ENCODE results near the gene RNF144A. TPM values are rescaled to one million over a fixed set of nuclear protein-coding genes. Genes with fewer than 3 reads are reported as not detected.

RNF144A gene
- total RNA-seq, 1 experiment from 2014 or later, result 9.5 TPM

GRCh38 chr2:6921321-6921922 lies 4.2 kb downstream of the RNF144A start:
- BruUV-seq (replicated peaks), result no TSS peak
- Histone ChIP-seq H3K4me2 (ENCODE audit: low read length) (no peak overlapping the region), H3K27me3 (ENCODE audit: low read length) (no peaks in the 10 kb centered on the region), H3K36me3 (ENCODE audit: low read depth, low read length) (no peaks in the 10 kb centered on the region), H3K4me1 (ENCODE audit: insufficient read depth, low read length) (peaks cover 37% of the 10 kb centered on the region), H4K20me1 (ENCODE audit: low read length) (peaks cover 11% of the 10 kb centered on the region; the same call in 1 of the 2 replicates), H3K9ac (ENCODE audit: low read length) (peak overlapping the region; percentile 1; the same call in 1 of the 2 replicates), H3K27ac (ENCODE audit: low read length) (peak overlapping the region; percentile 12; the same call in 1 of the 2 replicates), H3K9me2 (replicated peaks; ENCODE audit: low read length) (no peaks in the 10 kb centered on the region), H3K4me3 (ENCODE audit: low read length) (no peak overlapping the region), H3F3A (ENCODE audit: low read length, unreplicated experiment) (no peaks in the 10 kb centered on the region), H3K9me3 (ENCODE audit: low read length) (no peaks in the 10 kb centered on the region), H2AFZ (ENCODE audit: low read length) (no peak overlapping the region), H3K79me2 (ENCODE audit: low read length) (peaks cover 19% of the 10 kb centered on the region)
- DNase-seq (no peak), ATAC-seq (no peak)
- no peak for TF ChIP-seq EZH2phosphoT487 (IDR thresholded peaks at IDR 0.05; ENCODE audit: borderline replicate concordance, low read length)
- ChIA-PET CTCF (no interaction called here), POLR2A (ENCODE audit: unreplicated experiment) (interaction anchor here (0.6 kb wide), 1 partner anchor 1216 kb away, joined by 3 read pairs; no protein-coding TSS in a partner anchor)
- intact Hi-C loops (cut with micrococcal nuclease), result no loop called here

DNA sequence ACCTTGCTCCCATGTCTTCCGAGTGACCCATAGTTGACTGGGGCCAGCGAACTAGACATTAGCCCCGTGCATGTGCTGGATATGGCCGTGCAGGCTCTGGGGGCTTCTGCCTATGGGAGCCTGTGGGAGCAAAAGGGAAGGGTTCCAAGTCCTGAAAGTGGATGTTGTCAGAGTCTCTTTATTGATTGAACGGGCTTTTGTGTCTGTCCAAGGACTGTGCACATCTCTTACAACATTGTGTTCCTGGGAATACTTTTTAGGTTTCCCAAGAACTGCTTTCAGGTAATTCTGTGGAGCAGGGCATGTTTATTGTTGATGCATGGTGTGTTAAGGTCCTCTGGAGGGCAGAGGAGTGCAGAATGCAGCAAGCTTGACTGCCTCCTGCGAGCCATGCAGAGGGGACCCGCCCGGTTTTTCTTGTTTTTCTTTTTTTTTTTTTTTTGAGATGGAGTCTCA lies 5.0 kb downstream of the RNF144A start:
- intact Hi-C loops (cut with micrococcal nuclease), result no loop called here
- no peaks in the 10 kb centered on the region for H3K9me3 ChIP-seq (ENCODE audit: low read length)
- H3F3A ChIP-seq (ENCODE audit: low read length, unreplicated experiment), result no peaks in the 10 kb centered on the region
- H3K9ac ChIP-seq (ENCODE audit: low read length), result peak overlapping the region; percentile 38; the same call in 1 of the 2 replicates
- 0 out of 2 replicates have a peak overlapping the region, but pooled peaks have one; percentile 32 for H3K4me2 ChIP-seq (ENCODE audit: low read length)
- H3K9me2 ChIP-seq (replicated peaks; ENCODE audit: low read length), result no peaks in the 10 kb centered on the region
- H2AFZ ChIP-seq (ENCODE audit: low read length), result no peak overlapping the region
- peak; percentile 35 for ATAC-seq
- H3K36me3 ChIP-seq (ENCODE audit: low read depth, low read length), result no peaks in the 10 kb centered on the region
- peak overlapping the region; percentile 51 for H3K27ac ChIP-seq (ENCODE audit: low read length)
- ChIA-PET POLR2A (ENCODE audit: unreplicated experiment) (interaction anchor here (0.6 kb wide), 1 partner anchor 14 kb away, joined by 5 read pairs; no protein-coding TSS in a partner anchor), CTCF (interaction anchor here (1.0 kb wide), 1 partner anchor 16 kb away, joined by 7 read pairs; no protein-coding TSS in a partner anchor)
- peaks cover 33% of the 10 kb centered on the region for H3K4me1 ChIP-seq (ENCODE audit: insufficient read depth, low read length)
- no TSS peak for BruUV-seq (replicated peaks)
- DNase-seq, result peak; percentile 76
- no peaks in the 10 kb centered on the region for H3K27me3 ChIP-seq (ENCODE audit: low read length)
- peaks cover 11% of the 10 kb centered on the region; the same call in 1 of the 2 replicates for H4K20me1 ChIP-seq (ENCODE audit: low read length)
- H3K79me2 ChIP-seq (ENCODE audit: low read length), result peaks cover 19% of the 10 kb centered on the region
- no peak overlapping the region for H3K4me3 ChIP-seq (ENCODE audit: low read length)
- no peak for TF ChIP-seq EZH2 (IDR thresholded peaks at IDR 0.05; ENCODE audit: low read length, unreplicated experiment)
- TF ChIP-seq EZH2phosphoT487 (IDR thresholded peaks at IDR 0.05; ENCODE audit: borderline replicate concordance, low read length), result no peak
- TF ChIP-seq, protein P1, sequence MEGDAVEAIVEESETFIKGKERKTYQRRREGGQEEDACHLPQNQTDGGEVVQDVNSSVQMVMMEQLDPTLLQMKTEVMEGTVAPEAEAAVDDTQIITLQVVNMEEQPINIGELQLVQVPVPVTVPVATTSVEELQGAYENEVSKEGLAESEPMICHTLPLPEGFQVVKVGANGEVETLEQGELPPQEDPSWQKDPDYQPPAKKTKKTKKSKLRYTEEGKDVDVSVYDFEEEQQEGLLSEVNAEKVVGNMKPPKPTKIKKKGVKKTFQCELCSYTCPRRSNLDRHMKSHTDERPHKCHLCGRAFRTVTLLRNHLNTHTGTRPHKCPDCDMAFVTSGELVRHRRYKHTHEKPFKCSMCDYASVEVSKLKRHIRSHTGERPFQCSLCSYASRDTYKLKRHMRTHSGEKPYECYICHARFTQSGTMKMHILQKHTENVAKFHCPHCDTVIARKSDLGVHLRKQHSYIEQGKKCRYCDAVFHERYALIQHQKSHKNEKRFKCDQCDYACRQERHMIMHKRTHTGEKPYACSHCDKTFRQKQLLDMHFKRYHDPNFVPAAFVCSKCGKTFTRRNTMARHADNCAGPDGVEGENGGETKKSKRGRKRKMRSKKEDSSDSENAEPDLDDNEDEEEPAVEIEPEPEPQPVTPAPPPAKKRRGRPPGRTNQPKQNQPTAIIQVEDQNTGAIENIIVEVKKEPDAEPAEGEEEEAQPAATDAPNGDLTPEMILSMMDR (conservative IDR thresholded peaks at IDR 0.05; ENCODE audit: low read depth, low read length), result peak; percentile 56

DNA sequence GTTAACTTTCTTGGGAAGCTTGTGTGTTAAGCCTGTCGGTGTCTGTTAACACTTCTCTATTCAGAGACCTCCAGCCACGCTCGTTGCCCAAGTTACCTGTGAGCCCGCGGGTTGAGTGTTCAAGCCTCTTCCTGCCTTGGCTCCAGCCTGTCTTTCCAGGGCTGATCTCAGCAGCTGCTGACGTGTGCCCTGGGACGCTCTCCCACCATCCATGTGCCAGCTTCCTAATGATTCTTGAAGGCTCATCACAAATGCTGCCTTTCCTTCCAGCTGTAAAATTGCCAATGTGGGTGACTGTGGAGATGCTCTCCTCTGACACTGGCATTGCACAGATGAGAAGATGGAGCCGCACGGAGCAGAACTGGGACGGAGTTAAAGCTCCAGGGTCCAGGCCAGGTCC lies 6.1 kb downstream of the RNF144A start:
- no peak overlapping the region for H3K4me2 ChIP-seq (ENCODE audit: low read length)
- peaks cover 31% of the 10 kb centered on the region for H3K4me1 ChIP-seq (ENCODE audit: insufficient read depth, low read length)
- TF ChIP-seq EZH2phosphoT487 (IDR thresholded peaks at IDR 0.05; ENCODE audit: borderline replicate concordance, low read length) (no peak), EZH2 (IDR thresholded peaks at IDR 0.05; ENCODE audit: low read length, unreplicated experiment) (no peak)
- TF ChIP-seq, protein P1 (conservative IDR thresholded peaks at IDR 0.05; ENCODE audit: low read depth, low read length), result no peak
- POLR2A ChIA-PET (ENCODE audit: unreplicated experiment), result no interaction called here
- H3K79me2 ChIP-seq (ENCODE audit: low read length), result peaks cover 19% of the 10 kb centered on the region
- ATAC-seq, result no peak
- H3K4me3 ChIP-seq (ENCODE audit: low read length), result no peak overlapping the region
- no peaks in the 10 kb centered on the region for H3K9me3 ChIP-seq (ENCODE audit: low read length)
- DNase-seq, result no peak
- peaks cover 11% of the 10 kb centered on the region; the same call in 1 of the 2 replicates for H4K20me1 ChIP-seq (ENCODE audit: low read length)
- no peak overlapping the region for H3K9ac ChIP-seq (ENCODE audit: low read length)
- BruUV-seq (replicated peaks), result no TSS peak
- H3F3A ChIP-seq (ENCODE audit: low read length, unreplicated experiment), result no peaks in the 10 kb centered on the region
- CTCF ChIA-PET, result no interaction called here
- no peaks in the 10 kb centered on the region for H3K36me3 ChIP-seq (ENCODE audit: low read depth, low read length)
- no peaks in the 10 kb centered on the region for H3K27me3 ChIP-seq (ENCODE audit: low read length)
- intact Hi-C loops (cut with micrococcal nuclease), result no loop called here
- no peaks in the 10 kb centered on the region for H3K9me2 ChIP-seq (replicated peaks; ENCODE audit: low read length)
- no peak overlapping the region for H3K27ac ChIP-seq (ENCODE audit: low read length)
- no peak overlapping the region for H2AFZ ChIP-seq (ENCODE audit: low read length)
